Measurements from ENCODE around the gene DKKL1. TPM values are rescaled to one million over a fixed set of nuclear protein-coding genes. Genes with fewer than 3 reads are reported as not detected.

DKKL1 gene
- total and polyA plus RNA-seq, 3 donors from 2014 or later: 145 to 487 (median 190) TPM

DNA sequence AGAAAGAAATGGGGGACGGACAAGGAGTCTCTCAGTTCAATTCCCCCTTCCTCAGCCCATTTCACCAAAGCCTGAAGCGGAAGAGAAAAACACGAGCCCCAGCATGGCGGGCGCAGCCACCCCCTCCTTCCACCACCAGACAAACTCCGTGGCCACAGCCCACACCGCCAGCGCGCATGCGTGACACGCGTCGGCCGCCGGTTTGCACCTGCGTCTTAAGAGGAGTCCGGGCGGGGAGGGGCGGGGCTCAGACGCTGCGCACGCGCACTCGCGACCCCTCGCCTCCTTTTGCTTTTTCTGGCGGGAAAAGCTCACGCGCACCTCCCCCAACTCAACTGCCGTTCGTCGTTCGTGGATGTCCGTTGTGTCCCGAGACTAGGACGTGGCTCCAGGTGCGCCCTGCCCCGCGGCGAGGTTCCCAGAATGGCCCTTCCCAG lies 24.3 kb downstream of the DKKL1 start, which contains the start of gene KASH5:
KASH5 (plus strand) TSS at position 314 of the 437 bp plus-strand sequence. CDS start 2,635 bp downstream, outside the sequence.
- peak within 1 kb of the TSS; percentile 27 to 55 for H3K4me3 ChIP-seq
- no peaks in the 10 kb centered on the region for H3K27me3 ChIP-seq
- no peaks in the 10 kb centered on the region for H3K4me1 ChIP-seq
- TF ChIP-seq, protein P1, sequence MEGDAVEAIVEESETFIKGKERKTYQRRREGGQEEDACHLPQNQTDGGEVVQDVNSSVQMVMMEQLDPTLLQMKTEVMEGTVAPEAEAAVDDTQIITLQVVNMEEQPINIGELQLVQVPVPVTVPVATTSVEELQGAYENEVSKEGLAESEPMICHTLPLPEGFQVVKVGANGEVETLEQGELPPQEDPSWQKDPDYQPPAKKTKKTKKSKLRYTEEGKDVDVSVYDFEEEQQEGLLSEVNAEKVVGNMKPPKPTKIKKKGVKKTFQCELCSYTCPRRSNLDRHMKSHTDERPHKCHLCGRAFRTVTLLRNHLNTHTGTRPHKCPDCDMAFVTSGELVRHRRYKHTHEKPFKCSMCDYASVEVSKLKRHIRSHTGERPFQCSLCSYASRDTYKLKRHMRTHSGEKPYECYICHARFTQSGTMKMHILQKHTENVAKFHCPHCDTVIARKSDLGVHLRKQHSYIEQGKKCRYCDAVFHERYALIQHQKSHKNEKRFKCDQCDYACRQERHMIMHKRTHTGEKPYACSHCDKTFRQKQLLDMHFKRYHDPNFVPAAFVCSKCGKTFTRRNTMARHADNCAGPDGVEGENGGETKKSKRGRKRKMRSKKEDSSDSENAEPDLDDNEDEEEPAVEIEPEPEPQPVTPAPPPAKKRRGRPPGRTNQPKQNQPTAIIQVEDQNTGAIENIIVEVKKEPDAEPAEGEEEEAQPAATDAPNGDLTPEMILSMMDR (IDR thresholded peaks at IDR 0.05): no peak
- TF ChIP-seq POLR2A (IDR thresholded peaks at IDR 0.05): no peak
- no peaks in the 10 kb centered on the region for H3K9me3 ChIP-seq
- H3K36me3 ChIP-seq (ENCODE audit: low read depth, missing control alignments): no peaks in the 10 kb centered on the region
- intact Hi-C loops (cut with DNase I; ENCODE audit: low total_unique reads): no loop called here
- peak within 1 kb of the TSS in 1 of 2 donors; percentile 54 for H3K27ac ChIP-seq
- DNase-seq: peak; percentile 85
- WGBS, 2 donors: 30 to 36% methylated on average over 22 to 40 of the region's 40 CpGs

DNA sequence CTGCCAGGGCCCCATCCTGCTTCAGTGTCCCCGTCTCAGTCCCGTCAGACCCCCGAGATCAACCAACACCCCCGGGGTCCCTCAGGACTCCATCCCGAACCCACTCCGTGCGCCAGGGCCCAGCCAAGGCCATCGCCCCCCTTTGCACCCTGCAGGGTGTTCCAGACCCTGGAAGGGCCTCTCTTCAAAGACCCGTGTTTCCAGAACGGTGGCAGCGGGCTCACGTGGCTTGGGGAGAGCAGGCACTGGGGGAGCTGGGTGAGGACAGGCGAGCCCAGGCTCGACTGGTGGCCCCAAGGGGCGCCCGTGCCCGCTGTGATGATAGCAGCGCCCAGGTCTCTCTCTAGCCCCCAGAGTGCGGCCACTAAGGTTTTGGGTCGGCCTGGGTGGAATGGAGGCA lies 25.7 kb downstream of the DKKL1 start:
- no peaks in the 10 kb centered on the region for H3K4me1 ChIP-seq
- TF ChIP-seq, protein P1 (IDR thresholded peaks at IDR 0.05): no peak
- no peak for TF ChIP-seq POLR2A (IDR thresholded peaks at IDR 0.05)
- H3K36me3 ChIP-seq (ENCODE audit: low read depth, missing control alignments): no peaks in the 10 kb centered on the region
- H3K4me3 ChIP-seq: no peak overlapping the region
- no peaks in the 10 kb centered on the region for H3K27me3 ChIP-seq
- no peak for DNase-seq
- intact Hi-C loops (cut with DNase I; ENCODE audit: low total_unique reads): no loop called here
- 92 to 93% methylated on average over 12 to 20 of the region's 20 CpGs for WGBS, 2 donors
- no peak overlapping the region for H3K27ac ChIP-seq
- H3K9me3 ChIP-seq: no peaks in the 10 kb centered on the region

DNA sequence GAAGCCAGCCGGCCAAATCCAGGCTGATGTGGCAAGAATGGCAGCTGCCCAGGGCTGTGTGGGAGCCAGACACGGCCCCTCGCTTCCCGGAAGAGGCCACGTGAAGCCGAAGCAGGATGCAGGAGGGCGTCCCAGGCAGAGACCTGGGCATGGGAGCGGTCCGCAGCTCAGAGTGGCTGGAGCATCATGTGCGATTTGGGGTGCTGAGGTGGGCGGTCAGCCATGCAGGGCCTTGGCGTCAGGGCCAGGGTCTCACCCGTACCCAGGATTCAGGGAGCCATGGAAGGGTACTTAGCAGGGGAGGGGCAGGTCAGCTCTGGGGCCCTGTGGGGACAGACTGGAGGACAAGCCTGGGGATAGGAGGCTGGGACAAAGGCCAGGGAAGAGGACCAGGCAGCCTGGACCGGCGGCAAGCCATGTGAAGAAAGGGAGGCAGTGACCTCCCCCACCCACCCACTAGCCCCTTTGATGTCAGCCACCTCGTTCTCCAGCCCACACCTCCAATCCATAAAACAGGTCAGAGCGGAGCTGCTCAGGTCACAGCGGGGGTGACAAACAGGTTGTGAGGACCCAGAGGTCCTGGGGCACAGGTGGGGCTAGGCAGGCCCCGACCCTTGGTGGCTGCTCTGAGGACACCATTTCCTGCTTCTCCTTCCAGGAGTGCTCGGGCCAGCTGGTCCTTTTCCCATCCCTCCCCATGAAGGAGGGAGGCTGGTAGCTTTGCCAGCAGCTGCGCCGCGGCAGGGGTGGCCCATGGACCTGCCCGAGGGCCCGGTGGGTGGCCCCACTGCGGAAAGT lies 26.7 kb downstream of the DKKL1 start:
- H3K4me1 ChIP-seq: no peaks in the 10 kb centered on the region
- H3K36me3 ChIP-seq (ENCODE audit: low read depth, missing control alignments): no peaks in the 10 kb centered on the region
- no peaks in the 10 kb centered on the region for H3K9me3 ChIP-seq
- H3K4me3 ChIP-seq: no peak overlapping the region
- H3K27me3 ChIP-seq: no peaks in the 10 kb centered on the region
- no peak for DNase-seq
- no peak for TF ChIP-seq POLR2A (IDR thresholded peaks at IDR 0.05)
- TF ChIP-seq, protein P1 (IDR thresholded peaks at IDR 0.05): no peak
- 74 to 88% methylated on average over 16 to 26 of the region's 26 CpGs for WGBS, 2 donors
- no peak overlapping the region for H3K27ac ChIP-seq
- intact Hi-C loops (cut with DNase I; ENCODE audit: low total_unique reads): loop anchor here (10.0 kb wide), 1 partner anchor 54 kb away; the partner anchor contains the start of gene SLC17A7

DNA sequence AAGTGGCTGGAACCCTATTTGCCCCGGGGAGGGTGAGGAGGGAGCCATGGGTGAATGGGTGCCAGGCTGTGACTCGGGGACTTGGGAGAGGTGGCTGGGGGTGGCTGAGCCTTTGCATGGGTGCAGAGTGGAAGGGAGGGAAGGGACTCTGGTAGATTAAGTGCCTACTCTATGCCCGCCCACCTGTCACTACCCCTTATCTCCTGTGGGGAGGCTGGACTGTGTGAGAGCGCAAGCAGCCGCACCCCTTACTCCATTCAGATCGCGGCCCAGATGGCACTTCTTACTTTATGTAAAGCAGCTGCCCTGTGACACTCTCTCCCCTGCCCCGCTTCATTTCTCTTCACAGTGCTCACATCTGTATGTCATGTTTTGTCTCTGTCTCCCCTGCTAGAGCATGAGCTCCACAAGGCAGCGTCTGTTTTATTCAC lies 27.3 kb downstream of the DKKL1 start:
- no peaks in the 10 kb centered on the region for H3K9me3 ChIP-seq
- no peaks in the 10 kb centered on the region for H3K4me1 ChIP-seq
- 64 to 79% methylated on average over 3 to 9 of the region's 9 CpGs for WGBS, 2 donors
- intact Hi-C loops (cut with DNase I; ENCODE audit: low total_unique reads): loop anchor here (10.0 kb wide), 1 partner anchor 54 kb away; the partner anchor contains the start of gene SLC17A7
- DNase-seq: no peak
- H3K36me3 ChIP-seq (ENCODE audit: low read depth, missing control alignments): no peaks in the 10 kb centered on the region
- H3K4me3 ChIP-seq: no peak overlapping the region
- TF ChIP-seq POLR2A (IDR thresholded peaks at IDR 0.05): no peak
- TF ChIP-seq, protein P1 (IDR thresholded peaks at IDR 0.05): no peak
- H3K27ac ChIP-seq: no peak overlapping the region
- no peaks in the 10 kb centered on the region for H3K27me3 ChIP-seq
